HG03103 (cell line): ENCODE results near the gene TSPAN3.

Source experiments
- ATAC-seq: cut with Tn5 transposase; IDR thresholded peaks from one replicate; pipeline ENCODE4 v1.9.1; 2021; ENCODE audit warnings: low read depth; ENCODE audit not compliant: unreplicated experiment

The TSPAN3 gene

GRCh38 chr15:77085297-77085696 is 14.4 kb upstream of the TSPAN3 start:
- no peak for ATAC-seq

GRCh38 chr15:77084436-77084835 is 13.5 kb upstream of the TSPAN3 start:
- no peak for ATAC-seq

GRCh38 chr15:77083381-77084160 is 12.7 kb upstream of the TSPAN3 start:
- ATAC-seq: no peak

GRCh38 chr15:77081971-77082370 is 11.1 kb upstream of the TSPAN3 start:
- ATAC-seq: no peak

GRCh38 chr15:77076323-77076915 is 5.5 kb upstream of the TSPAN3 start:
- ATAC-seq: no peak

GRCh38 chr15:77075528-77075927 is 4.6 kb upstream of the TSPAN3 start:
- ATAC-seq: no peak

GRCh38 chr15:77074350-77074749 is 3.4 kb upstream of the TSPAN3 start:
- ATAC-seq: no peak

GRCh38 chr15:77071305-77072223 is 655 bp upstream of the TSPAN3 start:
- ATAC-seq: no peak

GRCh38 chr15:77070180-77070494 is 772 bp downstream of the TSPAN3 start:
- ATAC-seq: no peak

- no peak for ATAC-seq
Observed at GRCh38 chr15:77069521-77070121, 1.3 kb downstream of the TSPAN3 start.

- ATAC-seq: no peak
Observed at GRCh38 chr15:77068633-77069032, 2.3 kb downstream of the TSPAN3 start.

- no peak for ATAC-seq
Observed at GRCh38 chr15:77067691-77068367, 3.1 kb downstream of the TSPAN3 start.

- ATAC-seq: no peak
Observed at GRCh38 chr15:77066971-77067690, 3.8 kb downstream of the TSPAN3 start.

GRCh38 chr15:77064539-77065308 is 6.2 kb downstream of the TSPAN3 start:
- ATAC-seq: no peak

GRCh38 chr15:77064063-77064462 is 6.8 kb downstream of the TSPAN3 start:
- no peak for ATAC-seq

- ATAC-seq: no peak
Observed at GRCh38 chr15:77063249-77063648, 7.7 kb downstream of the TSPAN3 start.

- no peak for ATAC-seq
Observed at GRCh38 chr15:77060546-77060945, 10.4 kb downstream of the TSPAN3 start.

GRCh38 chr15:77059786-77060361 is 11.0 kb downstream of the TSPAN3 start:
- ATAC-seq: no peak

- ATAC-seq: no peak
Observed at GRCh38 chr15:77058468-77058867, 12.4 kb downstream of the TSPAN3 start.
